Activated T-helper 1 cell treated with anti-CD3 and anti-CD28 coated beads, Interleukin-12 subunit alpha, Interleukin-12 subunit beta, Interleukin-2, Interleukin-4 antibody, amounts not matched to agents 30 ng/mL and 10 ng/mL and 1 ng/mL, durations not matched to agents 14 hours and 24 hours and 36 hours (primary cell): ENCODE data around the gene PF4V1. TPM values are rescaled to one million over a fixed set of nuclear protein-coding genes. Genes with fewer than 3 reads are reported as not detected.

Experiments used
- DNase-seq: peaks from one replicate; pipeline ENCODE4 v3.0.0; 2021; ENCODE audit warnings: low spot score
- H3K27ac Mint-ChIP-seq: one replicate; pipeline ENCODE4 v1.8.0; 2021; ENCODE audit warnings: mild to moderate bottlenecking, mixed read lengths
- H3K27me3 Mint-ChIP-seq: one replicate; pipeline ENCODE4 v1.8.0; 2022; ENCODE audit warnings: mild to moderate bottlenecking, moderate library complexity, mixed read lengths; ENCODE audit not compliant: insufficient read depth
- H3K36me3 Mint-ChIP-seq: one replicate; pipeline ENCODE4 v1.8.0; 2021; ENCODE audit warnings: low read depth, mixed read lengths
- H3K4me1 Mint-ChIP-seq: one replicate; pipeline ENCODE4 v1.8.0; 2021; ENCODE audit warnings: low read depth, mixed read lengths
- H3K4me3 Mint-ChIP-seq: one replicate; pipeline ENCODE4 v1.8.0; 2021; ENCODE audit warnings: mild to moderate bottlenecking, moderate library complexity, mixed read lengths
- H3K9me3 Mint-ChIP-seq: one replicate; pipeline ENCODE4 v1.8.0; 2021; ENCODE audit warnings: mixed read lengths
- intact Hi-C: fragments of 100-400 bp; cut with micrococcal nuclease; formaldehyde crosslinking; loops from one replicate; pipeline ENCODE4 v1.15.1; 2024
- total RNA-seq: library from RNA; stranded (reverse); gene quantifications from 2 replicates; pipeline ENCODE4 v1.2.3, GENCODE V29; 2022

The PF4V1 gene
- total RNA-seq, 1 donor from 2014 or later: not detected

DNA sequence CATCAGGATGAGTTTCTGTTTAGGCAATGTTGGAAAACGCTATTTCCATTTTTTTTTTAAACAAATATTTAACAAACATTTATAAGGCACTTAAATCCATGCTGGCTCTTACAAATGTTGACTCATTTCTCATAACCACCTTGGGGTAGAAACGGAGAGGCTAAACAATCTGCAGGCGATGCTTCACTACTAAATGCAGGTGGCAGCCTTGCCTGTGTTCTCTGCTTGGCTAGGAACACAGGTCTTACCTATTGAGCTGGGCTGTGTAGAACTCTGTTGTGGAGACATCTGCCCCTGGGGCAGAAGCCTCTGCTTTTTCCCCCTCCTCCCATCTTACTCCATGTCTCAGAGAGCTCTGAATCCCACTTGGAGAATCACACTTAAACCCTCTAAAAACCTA lies 14.7 kb downstream of the PF4V1 start:
- H3K27me3 Mint-ChIP-seq: peaks cover 24% of the 10 kb centered on the region
- H3K4me1 Mint-ChIP-seq: no peaks in the 10 kb centered on the region
- no peak for DNase-seq
- no peaks in the 10 kb centered on the region for H3K9me3 Mint-ChIP-seq
- H3K36me3 Mint-ChIP-seq: no peaks in the 10 kb centered on the region
- intact Hi-C loops: no loop called here
- no peak overlapping the region for H3K4me3 Mint-ChIP-seq
- H3K27ac Mint-ChIP-seq: no peak overlapping the region

DNA sequence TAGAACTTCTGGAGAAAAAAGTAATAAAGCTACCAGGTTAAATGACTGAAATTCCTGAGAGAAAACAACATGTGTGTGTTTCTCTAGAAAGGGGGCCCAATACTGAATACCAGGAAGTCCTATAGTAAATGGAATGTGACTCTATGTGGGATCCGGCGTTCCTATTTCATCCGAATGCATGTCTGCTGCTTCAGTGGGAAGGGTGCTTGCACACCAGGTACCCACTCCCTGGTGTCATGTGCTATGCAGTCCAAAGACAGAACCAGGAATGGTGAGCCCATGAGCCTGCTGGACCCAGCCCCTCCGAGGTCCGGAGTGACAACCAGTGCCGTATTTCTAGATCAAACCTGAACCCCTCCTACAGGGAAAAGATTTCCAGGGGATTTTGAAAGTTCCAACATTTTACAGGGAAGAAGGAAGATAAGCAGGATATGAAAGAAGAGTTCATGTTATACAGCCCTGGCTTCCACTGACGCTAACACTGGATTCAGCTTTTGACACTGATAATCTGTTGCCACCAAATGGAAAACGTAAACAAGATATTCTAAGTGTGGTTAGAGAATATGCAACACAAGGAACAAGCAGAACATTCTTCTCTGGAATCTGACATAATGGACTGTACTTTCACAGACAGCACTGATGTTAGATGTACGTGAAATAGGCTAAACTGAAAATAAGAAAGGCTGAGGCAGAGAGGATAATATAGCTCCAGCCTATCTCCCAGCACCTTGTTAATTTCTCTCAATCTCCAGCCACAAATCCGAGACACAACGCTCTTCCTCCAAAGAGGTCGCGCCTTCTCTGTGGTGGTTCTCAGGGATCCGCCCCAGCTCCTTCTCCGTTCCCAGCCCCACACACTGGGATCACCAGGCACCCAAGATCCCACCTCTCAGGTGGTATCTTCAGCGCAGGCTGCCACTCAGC lies 15.4 kb downstream of the PF4V1 start:
- no peak overlapping the region for H3K27ac Mint-ChIP-seq
- no peak for DNase-seq
- intact Hi-C loops: no loop called here
- H3K36me3 Mint-ChIP-seq: no peaks in the 10 kb centered on the region
- no peaks in the 10 kb centered on the region for H3K4me1 Mint-ChIP-seq
- no peak overlapping the region for H3K4me3 Mint-ChIP-seq
- H3K27me3 Mint-ChIP-seq: peaks cover 26% of the 10 kb centered on the region
- no peaks in the 10 kb centered on the region for H3K9me3 Mint-ChIP-seq

DNA sequence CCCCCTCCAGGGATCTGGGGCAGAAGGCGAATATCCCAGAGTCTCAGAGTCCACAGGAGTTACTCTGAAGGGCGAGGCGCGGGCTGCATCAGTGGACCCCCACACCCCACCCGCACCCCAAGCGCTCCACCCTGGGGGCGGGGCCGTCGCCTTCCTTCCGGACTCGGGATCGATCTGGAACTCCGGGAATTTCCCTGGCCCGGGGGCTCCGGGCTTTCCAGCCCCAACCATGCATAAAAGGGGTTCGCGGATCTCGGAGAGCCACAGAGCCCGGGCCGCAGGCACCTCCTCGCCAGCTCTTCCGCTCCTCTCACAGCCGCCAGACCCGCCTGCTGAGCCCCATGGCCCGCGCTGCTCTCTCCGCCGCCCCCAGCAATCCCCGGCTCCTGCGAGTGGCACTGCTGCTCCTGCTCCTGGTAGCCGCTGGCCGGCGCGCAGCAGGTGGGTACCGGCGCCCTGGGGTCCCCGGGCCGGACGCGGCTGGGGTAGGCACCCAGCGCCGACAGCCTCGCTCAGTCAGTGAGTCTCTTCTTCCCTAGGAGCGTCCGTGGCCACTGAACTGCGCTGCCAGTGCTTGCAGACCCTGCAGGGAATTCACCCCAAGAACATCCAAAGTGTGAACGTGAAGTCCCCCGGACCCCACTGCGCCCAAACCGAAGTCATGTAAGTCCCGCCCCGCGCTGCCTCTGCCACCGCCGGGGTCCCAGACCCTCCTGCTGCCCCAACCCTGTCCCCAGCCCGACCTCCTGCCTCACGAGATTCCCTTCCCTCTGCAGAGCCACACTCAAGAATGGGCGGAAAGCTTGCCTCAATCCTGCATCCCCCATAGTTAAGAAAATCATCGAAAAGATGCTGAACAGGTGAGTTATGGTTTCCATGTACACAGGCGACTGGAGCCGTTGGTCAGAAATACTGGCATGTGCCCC lies 16.3 kb downstream of the PF4V1 start, which contains the start of gene CXCL1:
CXCL1 (plus strand) TSS at position 264 of the 926 bp plus-strand sequence; CDS start at position 342, 78 bp downstream.
- DNase-seq: no peak

DNA sequence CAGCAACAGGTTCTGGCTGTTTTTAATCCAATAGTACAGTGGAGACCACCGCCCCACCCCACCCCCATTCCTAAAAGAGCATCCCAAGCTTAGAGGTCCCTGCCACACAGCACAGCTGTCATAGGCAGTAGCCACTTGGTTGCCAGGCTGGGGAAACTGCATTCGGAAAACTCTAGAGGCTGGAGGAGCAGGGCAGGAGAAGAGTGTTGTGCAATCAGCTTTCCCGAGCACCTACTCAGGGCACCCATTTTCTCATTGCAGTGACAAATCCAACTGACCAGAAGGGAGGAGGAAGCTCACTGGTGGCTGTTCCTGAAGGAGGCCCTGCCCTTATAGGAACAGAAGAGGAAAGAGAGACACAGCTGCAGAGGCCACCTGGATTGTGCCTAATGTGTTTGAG lies 17.2 kb downstream of the PF4V1 start:
- no peaks in the 10 kb centered on the region for H3K4me1 Mint-ChIP-seq
- no peak overlapping the region for H3K27ac Mint-ChIP-seq
- no peaks in the 10 kb centered on the region for H3K36me3 Mint-ChIP-seq
- H3K9me3 Mint-ChIP-seq: no peaks in the 10 kb centered on the region
- H3K27me3 Mint-ChIP-seq: peaks cover 26% of the 10 kb centered on the region
- no peak overlapping the region for H3K4me3 Mint-ChIP-seq
- intact Hi-C loops: no loop called here
- DNase-seq: no peak

More for the DNA sequence above, 16.3 kb downstream of the PF4V1 start, which contains the start of gene CXCL1:
- H3K4me3 Mint-ChIP-seq: no peak within 1 kb of the TSS
- intact Hi-C loops: no loop called here
- H3K9me3 Mint-ChIP-seq: no peaks in the 10 kb centered on the region
- no peaks in the 10 kb centered on the region for H3K4me1 Mint-ChIP-seq
- no peak within 1 kb of the TSS for H3K27ac Mint-ChIP-seq
- no peaks in the 10 kb centered on the region for H3K36me3 Mint-ChIP-seq
- H3K27me3 Mint-ChIP-seq: peaks cover 26% of the 10 kb centered on the region

DNA sequence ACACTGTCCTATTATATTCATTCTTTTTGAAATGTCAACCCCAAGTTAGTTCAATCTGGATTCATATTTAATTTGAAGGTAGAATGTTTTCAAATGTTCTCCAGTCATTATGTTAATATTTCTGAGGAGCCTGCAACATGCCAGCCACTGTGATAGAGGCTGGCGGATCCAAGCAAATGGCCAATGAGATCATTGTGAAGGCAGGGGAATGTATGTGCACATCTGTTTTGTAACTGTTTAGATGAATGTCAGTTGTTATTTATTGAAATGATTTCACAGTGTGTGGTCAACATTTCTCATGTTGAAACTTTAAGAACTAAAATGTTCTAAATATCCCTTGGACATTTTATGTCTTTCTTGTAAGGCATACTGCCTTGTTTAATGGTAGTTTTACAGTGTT lies 17.7 kb downstream of the PF4V1 start:
- Mint-ChIP-seq H3K9me3 (no peaks in the 10 kb centered on the region), H3K27ac (no peak overlapping the region), H3K4me3 (no peak overlapping the region), H3K36me3 (no peaks in the 10 kb centered on the region), H3K27me3 (peaks cover 26% of the 10 kb centered on the region), H3K4me1 (no peaks in the 10 kb centered on the region)
- no peak for DNase-seq
- intact Hi-C loops: no loop called here

DNA sequence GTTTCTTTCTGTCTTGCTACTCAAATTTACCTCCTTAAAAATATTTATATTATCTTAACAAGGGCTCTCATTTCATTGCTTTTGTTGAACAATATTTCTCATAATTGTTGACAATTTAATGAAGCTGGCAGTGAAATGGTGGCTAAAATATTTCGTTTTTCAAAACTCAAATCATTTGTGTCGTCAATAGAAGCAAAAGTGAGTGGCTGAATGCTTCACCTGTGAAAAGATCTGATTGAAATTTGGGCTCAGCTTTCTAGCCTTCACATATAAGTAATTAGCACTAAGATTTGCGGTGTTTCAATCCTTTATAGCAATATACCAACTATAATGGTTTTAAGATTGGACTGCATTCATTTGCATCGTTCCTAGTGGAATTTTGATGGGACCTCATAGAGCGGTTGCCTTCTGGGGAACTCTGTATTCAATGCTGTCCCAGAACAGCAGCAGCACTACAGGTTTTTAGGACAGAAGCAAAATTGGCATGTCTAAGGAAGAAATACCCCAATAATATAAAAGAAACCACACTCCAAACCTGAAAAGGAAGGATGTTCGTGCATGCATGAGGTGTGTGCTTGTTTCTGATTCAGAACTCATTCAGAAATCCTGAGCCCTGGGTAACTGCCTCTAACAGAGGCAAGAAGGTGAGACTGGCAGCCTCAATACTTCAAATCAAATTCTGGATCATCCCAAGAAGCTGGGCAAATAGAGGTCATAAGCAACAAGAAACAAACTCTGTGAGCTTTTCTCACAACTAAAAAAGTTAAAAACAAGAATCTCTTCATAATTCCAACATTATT lies 18.6 kb downstream of the PF4V1 start:
- H3K4me1 Mint-ChIP-seq: no peaks in the 10 kb centered on the region
- H3K36me3 Mint-ChIP-seq: no peaks in the 10 kb centered on the region
- no peak overlapping the region for H3K4me3 Mint-ChIP-seq
- intact Hi-C loops: no loop called here
- no peak for DNase-seq
- H3K9me3 Mint-ChIP-seq: no peaks in the 10 kb centered on the region
- peaks cover 26% of the 10 kb centered on the region for H3K27me3 Mint-ChIP-seq
- no peak overlapping the region for H3K27ac Mint-ChIP-seq

DNA sequence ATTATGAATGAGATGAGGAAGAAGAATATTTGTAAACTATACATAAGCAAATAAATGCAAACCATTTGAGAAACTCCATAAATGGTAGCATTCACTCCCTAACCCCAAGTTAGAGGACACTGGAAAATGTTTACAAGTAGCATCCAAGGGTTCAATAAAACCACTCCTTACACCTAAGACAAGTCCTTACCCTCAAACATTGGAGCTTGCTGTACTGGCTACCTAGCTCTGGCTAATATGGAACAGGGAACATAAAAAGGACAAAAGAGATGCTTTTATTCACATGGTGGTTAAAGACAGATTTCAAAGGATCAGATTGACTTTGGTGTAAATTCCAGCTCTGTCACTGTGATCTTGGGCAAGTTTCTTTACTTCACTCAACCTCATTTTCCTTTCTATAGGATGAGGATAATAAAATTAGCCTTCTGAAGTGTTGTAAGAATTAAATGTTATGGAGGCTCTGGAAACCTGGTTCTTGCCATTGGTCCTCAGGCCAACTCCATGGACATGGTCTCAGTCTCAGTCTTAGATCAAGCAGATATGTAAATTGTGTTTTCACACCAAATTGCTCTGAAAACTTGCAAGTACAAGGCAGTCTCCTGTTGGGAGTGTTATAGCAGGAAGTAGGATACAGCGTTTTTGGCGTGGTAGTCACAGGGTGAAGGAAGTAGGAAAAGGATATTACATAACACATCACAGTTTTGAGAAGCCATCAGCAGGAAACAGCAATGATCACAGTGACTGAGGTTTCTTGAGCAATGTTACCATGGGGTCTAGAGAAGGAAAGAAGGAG lies 19.4 kb downstream of the PF4V1 start:
- Mint-ChIP-seq H3K27ac (no peak overlapping the region), H3K4me3 (no peak overlapping the region), H3K36me3 (no peaks in the 10 kb centered on the region), H3K4me1 (no peaks in the 10 kb centered on the region), H3K27me3 (peaks cover 24% of the 10 kb centered on the region), H3K9me3 (no peaks in the 10 kb centered on the region)
- intact Hi-C loops: no loop called here
- no peak for DNase-seq

DNA sequence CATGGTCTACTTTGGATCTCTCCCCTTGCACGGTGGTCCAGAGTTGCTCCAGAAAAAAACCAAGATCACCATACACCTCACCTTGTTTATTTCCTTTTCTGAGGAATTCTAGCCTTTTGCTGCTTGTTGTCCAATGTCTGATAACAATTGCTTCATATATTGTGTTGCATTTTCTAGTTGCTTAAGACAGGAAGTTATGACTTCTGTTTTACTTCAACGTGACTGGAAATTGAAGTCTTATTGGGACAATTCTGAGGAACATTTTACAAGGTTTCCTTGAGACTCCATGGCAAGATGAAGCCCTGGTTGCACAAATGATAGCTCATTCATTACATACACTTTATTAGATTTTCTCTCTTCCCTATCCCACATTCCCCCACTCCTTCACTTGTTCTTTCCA lies 21.3 kb downstream of the PF4V1 start:
- Mint-ChIP-seq H3K9me3 (no peaks in the 10 kb centered on the region), H3K27me3 (peaks cover 16% of the 10 kb centered on the region), H3K27ac (no peak overlapping the region), H3K4me3 (no peak overlapping the region), H3K4me1 (no peaks in the 10 kb centered on the region), H3K36me3 (no peaks in the 10 kb centered on the region)
- no peak for DNase-seq
- intact Hi-C loops: no loop called here

DNA sequence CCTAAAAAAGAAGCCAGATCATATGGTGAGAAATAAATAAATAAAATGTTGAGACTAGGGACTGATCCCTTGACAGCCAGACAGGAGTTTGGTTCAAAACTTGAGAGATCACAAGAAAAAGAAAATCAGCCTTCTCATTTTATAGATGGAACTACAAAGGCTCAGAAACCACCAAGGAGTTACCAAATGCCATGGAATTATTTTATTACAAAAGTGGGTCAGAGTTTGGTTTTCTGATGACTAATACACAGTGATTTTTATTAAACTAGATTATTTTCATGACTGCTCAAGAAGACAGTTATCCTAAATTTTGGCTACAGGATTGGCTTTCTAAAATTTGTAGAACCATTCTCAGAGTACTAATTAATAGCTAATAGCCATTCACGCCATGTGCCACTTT lies 22.3 kb downstream of the PF4V1 start:
- Mint-ChIP-seq H3K9me3 (no peaks in the 10 kb centered on the region), H3K27ac (no peak overlapping the region), H3K36me3 (no peaks in the 10 kb centered on the region), H3K4me3 (no peak overlapping the region), H3K27me3 (peaks cover 10% of the 10 kb centered on the region), H3K4me1 (no peaks in the 10 kb centered on the region)
- DNase-seq: no peak
- intact Hi-C loops: no loop called here

DNA sequence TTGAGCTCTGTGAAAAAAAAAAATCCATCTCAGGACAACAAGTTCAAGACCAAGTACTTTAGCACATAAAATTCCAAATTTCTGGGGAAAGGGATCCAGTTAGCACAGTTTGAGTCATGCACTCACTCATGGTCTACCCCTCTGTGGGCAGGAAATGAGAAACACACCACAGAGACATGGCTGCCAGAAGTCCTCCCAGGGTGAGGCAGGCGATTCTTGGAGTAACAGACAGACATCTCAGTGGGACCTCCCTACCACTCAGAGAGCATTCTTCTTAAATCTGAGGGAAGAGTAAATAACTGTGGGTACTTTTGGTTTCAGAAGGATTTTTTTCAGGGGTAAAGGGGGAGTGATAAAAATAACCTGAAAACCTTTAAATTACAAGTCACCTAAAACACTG lies 30.2 kb downstream of the PF4V1 start:
- intact Hi-C loops: no loop called here
- no peak overlapping the region for H3K27ac Mint-ChIP-seq
- H3K27me3 Mint-ChIP-seq: peaks cover 10% of the 10 kb centered on the region
- no peak overlapping the region for H3K4me3 Mint-ChIP-seq
- no peaks in the 10 kb centered on the region for H3K9me3 Mint-ChIP-seq
- no peaks in the 10 kb centered on the region for H3K36me3 Mint-ChIP-seq
- no peak for DNase-seq
- H3K4me1 Mint-ChIP-seq: no peaks in the 10 kb centered on the region

DNA sequence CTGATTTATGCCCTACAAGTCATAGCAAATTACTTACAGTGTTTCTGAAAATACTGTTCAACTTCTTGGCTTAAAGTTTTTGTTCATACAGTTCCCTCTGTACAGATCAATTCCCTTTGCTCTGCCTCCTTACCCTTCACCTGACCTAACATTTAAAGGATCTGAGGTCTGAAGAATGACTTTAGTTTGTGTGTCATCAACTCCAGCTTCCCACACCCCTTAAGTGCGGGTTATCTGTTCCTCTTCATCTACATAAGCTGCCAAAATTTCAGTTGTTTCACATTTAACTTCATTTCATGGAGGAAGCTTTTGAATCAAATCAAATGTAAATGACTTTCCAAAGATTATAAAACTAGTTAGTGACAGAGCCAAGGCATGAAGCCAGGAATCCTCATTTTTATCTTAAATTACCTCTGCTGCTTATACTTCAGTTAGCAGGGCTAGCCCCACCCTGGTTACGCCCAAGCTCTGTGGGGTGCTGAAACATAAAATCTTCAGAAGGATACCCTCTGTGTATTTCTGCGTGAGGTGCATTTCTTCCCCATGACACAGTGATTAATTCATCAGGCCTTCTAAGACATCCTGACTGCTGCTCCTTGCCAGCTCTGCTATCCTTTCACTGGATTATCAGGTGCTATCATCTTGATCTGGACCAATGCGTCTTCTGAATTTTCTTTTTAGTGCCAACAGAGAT lies 32.6 kb downstream of the PF4V1 start:
- no peaks in the 10 kb centered on the region for H3K9me3 Mint-ChIP-seq
- no peak overlapping the region for H3K27ac Mint-ChIP-seq
- H3K4me1 Mint-ChIP-seq: no peaks in the 10 kb centered on the region
- H3K36me3 Mint-ChIP-seq: no peaks in the 10 kb centered on the region
- peaks cover 4% of the 10 kb centered on the region for H3K27me3 Mint-ChIP-seq
- H3K4me3 Mint-ChIP-seq: no peak overlapping the region
- DNase-seq: no peak
- intact Hi-C loops: no loop called here
